RWPE1 (cell line): Measurements from ENCODE around the gene PSME3IP1.
"Not testable (repeated sequence)": the region's sequence is repeated elsewhere in the genome, so short reads cannot be mapped to it uniquely, and the experiment has no call there.

Experiments
- CTCF ChIA-PET: fragments of 350-600 bp; sonication (Branson Sonifier 250); formaldehyde crosslinking; extraction: SDS; loops from one replicate; lab custom pipeline; 2021; lab: Yijun Ruan, JAX
- POLR2A ChIA-PET: fragments of 400-600 bp; formaldehyde crosslinking; extraction: SDS; loops from one replicate; lab custom pipeline; 2020; ENCODE audit warnings: antibody characterized with exemption; ENCODE audit not compliant: low non-redundant PET; lab: Yijun Ruan, JAX
- DNase-seq: peaks from one replicate; pipeline ENCODE4 v3.0.0; 2012; ENCODE audit warnings: low spot score
- H3K27ac ChIP-seq: fragments of 450-650 bp; 2 replicates; pipeline ENCODE4 v1.5.1; 2017
- TF ChIP-seq, protein P1 (sequence below): fragments of 450-650 bp; conservative IDR thresholded peaks from 2 replicates; pipeline ENCODE4 v1.5.1; 2017; ENCODE audit warnings: low read depth, mild to moderate bottlenecking

Gene PSME3IP1

GRCh38 chr16:57115168-57115513, 70.7 kb downstream of the PSME3IP1 start:
- CTCF ChIA-PET = interaction anchor here (0.6 kb wide), 1 partner anchor 126 kb away, joined by 3 read pairs; the partner anchor contains the start of gene NLRC5
- TF ChIP-seq, protein P1, sequence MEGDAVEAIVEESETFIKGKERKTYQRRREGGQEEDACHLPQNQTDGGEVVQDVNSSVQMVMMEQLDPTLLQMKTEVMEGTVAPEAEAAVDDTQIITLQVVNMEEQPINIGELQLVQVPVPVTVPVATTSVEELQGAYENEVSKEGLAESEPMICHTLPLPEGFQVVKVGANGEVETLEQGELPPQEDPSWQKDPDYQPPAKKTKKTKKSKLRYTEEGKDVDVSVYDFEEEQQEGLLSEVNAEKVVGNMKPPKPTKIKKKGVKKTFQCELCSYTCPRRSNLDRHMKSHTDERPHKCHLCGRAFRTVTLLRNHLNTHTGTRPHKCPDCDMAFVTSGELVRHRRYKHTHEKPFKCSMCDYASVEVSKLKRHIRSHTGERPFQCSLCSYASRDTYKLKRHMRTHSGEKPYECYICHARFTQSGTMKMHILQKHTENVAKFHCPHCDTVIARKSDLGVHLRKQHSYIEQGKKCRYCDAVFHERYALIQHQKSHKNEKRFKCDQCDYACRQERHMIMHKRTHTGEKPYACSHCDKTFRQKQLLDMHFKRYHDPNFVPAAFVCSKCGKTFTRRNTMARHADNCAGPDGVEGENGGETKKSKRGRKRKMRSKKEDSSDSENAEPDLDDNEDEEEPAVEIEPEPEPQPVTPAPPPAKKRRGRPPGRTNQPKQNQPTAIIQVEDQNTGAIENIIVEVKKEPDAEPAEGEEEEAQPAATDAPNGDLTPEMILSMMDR = no peak

DNA sequence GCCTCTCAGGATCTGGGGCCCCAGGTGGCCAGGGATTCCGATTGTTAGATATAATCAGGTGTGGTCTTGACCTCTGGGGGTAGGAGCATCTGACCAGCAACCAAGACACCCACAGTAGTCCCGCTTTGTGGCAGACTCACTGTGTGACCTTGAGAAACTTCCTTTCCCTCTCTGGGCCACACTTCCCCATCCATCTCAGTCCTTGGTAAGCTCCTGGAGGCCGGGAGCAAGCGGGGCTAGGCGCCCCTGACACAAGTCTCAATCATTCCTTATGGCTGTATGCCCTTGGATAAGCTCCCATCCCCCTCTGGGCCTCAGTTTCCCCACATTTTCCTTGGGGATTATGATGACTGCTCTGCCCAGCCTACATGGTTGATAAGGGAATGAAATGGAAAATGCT, 72.2 kb downstream of the PSME3IP1 start:
- CTCF ChIA-PET = interaction anchor here (0.5 to 1.4 kb wide), 2 partner anchors 9 to 21 kb away, joined by 3 read pairs; no protein-coding TSS in a partner anchor
- H3K27ac ChIP-seq = no peak overlapping the region
- no peak for DNase-seq
- POLR2A ChIA-PET = interaction anchor here (0.5 kb wide), 1 partner anchor 246 kb away, joined by 3 read pairs; no protein-coding TSS in a partner anchor
- TF ChIP-seq, protein P1 = no peak

More at GRCh38 chr16:57115168-57115513, 70.7 kb downstream of the PSME3IP1 start:
- DNase-seq = no peak
- POLR2A ChIA-PET = interaction anchor here (0.6 kb wide), 1 partner anchor 592 kb away, joined by 4 read pairs; no protein-coding TSS in a partner anchor
- no peak overlapping the region for H3K27ac ChIP-seq

- TF ChIP-seq, protein P1 = no peak
- no peak for DNase-seq
- peak overlapping the region; percentile 19; the same call in 1 of the 2 replicates for H3K27ac ChIP-seq
- ChIA-PET CTCF (interaction anchor here (0.5 to 1.4 kb wide), 4 partner anchors 8 to 258 kb away, joined by 3 to 5 read pairs (median 3); no protein-coding TSS in a partner anchor), POLR2A (no interaction called here)
Observed at GRCh38 chr16:57113042-57113453, 72.8 kb downstream of the PSME3IP1 start.

- no peak for DNase-seq
- ChIA-PET CTCF (interaction anchor here (0.6 to 1.4 kb wide), 3 partner anchors 20 to 257 kb away, joined by 3 to 5 read pairs (median 3); no protein-coding TSS in a partner anchor), POLR2A (no interaction called here)
- TF ChIP-seq, protein P1 = no peak
- H3K27ac ChIP-seq = peak overlapping the region; percentile 19; the same call in 1 of the 2 replicates
Observed at GRCh38 chr16:57112403-57113041, 73.3 kb downstream of the PSME3IP1 start.

DNA sequence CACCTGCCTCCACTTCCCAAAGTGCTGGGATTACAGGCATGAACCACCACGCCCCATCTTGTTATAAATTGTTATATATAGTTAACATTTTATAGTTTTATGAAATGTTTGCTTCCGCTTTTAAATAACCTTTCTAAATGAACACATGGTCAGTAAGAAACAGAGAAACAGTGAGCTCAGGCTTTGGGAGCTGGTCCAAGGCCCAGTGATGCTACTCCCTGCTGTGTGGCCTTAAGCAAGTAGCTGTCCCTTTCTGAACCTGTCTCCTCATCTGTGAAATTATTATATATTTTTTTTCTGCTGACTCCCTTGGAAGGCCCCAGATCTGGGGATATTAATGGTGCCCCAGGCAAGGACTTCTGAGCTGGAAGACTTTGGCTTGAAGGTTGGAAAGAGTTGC, 74.4 kb downstream of the PSME3IP1 start:
- ChIA-PET CTCF (interaction anchor here (0.6 to 3.0 kb wide), 3 partner anchors 19 to 38 kb away, joined by 4 to 9 read pairs (median 6); partner anchors contain the start of gene CPNE2), POLR2A (no interaction called here)
- TF ChIP-seq, protein P1 = no peak
- no peak overlapping the region for H3K27ac ChIP-seq
- no peak for DNase-seq

DNA sequence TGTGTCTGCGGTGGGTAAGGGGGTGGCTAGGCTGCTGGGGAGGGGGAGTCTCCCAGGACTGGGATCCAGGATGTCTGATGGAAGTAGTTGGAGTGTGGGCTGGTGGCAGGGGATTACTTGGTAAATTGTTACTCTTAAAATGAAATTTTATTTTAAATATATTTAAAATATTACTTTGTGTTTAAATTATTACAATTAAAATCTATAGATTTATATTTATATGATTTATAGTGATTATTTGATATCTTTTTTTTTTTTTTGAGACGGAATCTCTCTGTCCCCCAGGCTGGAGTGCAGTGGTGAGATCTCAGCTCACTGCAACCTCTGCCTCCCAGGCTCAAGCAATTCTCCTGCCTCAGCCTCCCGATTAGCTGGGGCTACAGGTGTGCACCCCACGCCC, 74.9 kb downstream of the PSME3IP1 start:
- no peak overlapping the region for H3K27ac ChIP-seq
- TF ChIP-seq, protein P1 = no peak
- POLR2A ChIA-PET = no interaction called here
- no peak for DNase-seq
- CTCF ChIA-PET = interaction anchor here (0.7 to 3.0 kb wide), 3 partner anchors 19 to 175 kb away, joined by 3 to 9 read pairs (median 6); partner anchors contain the start of gene CPNE2

DNA sequence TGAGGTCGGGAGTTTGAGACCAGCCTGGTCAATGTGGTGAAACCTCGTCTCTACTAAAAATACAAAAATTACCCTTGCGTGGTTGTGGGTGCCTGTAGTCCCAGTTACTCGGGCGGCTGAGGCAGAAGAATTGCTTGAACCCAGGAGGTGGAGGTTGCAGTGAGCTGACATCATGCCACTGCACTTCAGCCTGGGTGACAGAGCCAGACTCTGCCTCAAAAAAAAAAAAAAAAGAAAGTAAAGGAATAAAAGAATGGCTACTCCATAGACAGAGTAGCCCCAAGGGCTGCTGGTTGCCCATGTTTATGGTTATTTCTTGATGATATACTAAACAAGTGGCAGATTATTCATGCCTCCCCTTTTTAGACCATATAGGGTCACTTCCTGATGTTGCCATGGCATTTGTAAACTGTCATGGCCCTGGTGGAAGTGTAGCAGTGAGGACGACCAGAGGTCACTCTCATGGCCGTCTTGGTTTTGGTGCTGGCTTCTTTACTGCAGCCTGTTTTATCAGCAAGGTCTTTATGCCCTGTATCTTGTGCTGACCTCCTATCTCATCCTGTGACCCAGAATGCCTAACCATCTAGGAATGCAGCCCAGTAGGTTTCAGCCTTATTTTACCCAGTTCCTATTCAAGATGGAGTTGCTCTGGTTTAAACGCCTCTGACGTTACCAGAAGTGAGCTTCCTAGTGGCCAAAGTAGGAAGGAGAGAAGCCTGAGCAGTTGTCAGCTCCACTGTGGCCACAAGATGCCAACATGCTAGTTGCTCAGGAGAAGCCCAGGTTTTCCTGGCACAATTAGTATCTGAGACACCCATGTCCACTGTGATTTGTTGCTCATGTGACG, 76.4 kb downstream of the PSME3IP1 start:
- H3K27ac ChIP-seq, POLR2A ChIA-PET, DNase-seq: not testable (repeated sequence)
- CTCF ChIA-PET = interaction anchor here (1.0 to 3.0 kb wide), 2 partner anchors 8 to 17 kb away, joined by 3 to 9 read pairs; partner anchors contain the start of gene CPNE2
